ENCODE data around the gene ZNF655. TPM values are rescaled to one million over a fixed set of nuclear protein-coding genes. Genes with fewer than 3 reads are reported as not detected.

The ZNF655 gene, protein sequence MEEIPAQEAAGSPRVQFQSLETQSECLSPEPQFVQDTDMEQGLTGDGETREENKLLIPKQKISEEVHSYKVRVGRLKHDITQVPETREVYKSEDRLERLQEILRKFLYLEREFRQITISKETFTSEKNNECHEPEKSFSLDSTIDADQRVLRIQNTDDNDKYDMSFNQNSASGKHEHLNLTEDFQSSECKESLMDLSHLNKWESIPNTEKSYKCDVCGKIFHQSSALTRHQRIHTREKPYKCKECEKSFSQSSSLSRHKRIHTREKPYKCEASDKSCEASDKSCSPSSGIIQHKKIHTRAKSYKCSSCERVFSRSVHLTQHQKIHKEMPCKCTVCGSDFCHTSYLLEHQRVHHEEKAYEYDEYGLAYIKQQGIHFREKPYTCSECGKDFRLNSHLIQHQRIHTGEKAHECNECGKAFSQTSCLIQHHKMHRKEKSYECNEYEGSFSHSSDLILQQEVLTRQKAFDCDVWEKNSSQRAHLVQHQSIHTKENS
- total RNA-seq: 100 to 1,000 TPM in 2 of 4 donors, 10 to 100 TPM in 2; 37.1 to 142 (median 99.9) TPM

DNA sequence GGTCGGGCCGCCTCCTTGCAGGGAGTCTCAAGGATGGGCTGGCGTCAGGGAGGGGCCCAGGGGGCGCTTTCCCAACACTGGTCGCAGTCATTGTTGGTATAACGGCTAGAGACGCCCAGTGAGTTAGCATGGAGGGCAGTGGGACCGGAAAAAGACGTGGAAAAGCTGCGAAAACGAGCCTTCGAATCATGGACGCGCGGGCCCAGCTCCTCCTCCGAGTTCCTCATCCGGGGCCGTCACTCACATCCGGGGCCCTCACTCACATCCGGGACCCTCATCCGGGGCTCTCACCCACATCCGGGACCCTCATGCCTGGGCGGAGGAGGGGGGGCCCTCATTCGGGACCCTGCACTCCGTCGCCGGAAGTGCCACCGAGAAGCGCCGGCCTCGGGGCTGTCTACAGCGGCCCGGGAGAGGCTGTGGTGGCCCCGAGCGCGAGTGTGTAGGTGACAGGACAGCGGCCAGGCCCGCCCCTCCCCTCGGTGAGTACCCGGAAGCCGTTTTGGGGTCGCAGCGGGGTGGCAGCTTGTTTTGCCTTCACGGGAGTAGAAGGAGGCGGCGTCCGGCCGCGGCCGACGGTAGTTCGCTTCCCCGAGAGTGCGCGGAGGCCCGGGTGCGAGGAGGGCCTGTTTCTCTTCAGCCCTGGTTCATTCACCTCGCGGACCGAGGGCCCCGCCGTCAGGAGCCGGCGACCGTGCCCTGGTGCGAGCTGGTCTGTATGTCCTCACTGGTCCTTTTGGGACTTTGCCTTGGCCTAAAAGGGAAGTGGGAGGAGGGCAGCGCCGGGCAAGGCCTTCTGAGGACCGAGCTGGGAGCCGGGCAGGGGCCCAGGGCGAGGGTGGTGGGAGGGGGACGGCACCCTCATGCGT lies at the start of gene ZNF655:
ZNF655 (plus strand) TSS at position 337 of the 869 bp plus-strand sequence. CDS start 1,918 bp downstream, outside the sequence.
- Histone ChIP-seq H3K27me3 (no peaks in the 10 kb centered on the region), H3K4me3 (peak within 1 kb of the TSS; percentile 88 to 95), H3K9me3 (no peaks in the 10 kb centered on the region), H3K36me3 (no peaks in the 10 kb centered on the region), H3K4me1 (peaks cover 5 to 9% of the 10 kb centered on the region in 2 donors), H3K27ac (peak within 1 kb of the TSS; percentile 94 to 95)
- intact Hi-C loops (cut with DNase I; ENCODE audit: low total_unique reads): no loop called here
- TF ChIP-seq POLR2A (IDR thresholded peaks at IDR 0.05): peak; percentile 40 to 72
- no peak for TF ChIP-seq CTCF (IDR thresholded peaks at IDR 0.05)
- peak; percentile 93 to 94 for DNase-seq

GRCh38 chr7:99514050-99514449 lies 44.4 kb upstream of the ZNF655 start:
- no peaks in the 10 kb centered on the region for H3K36me3 ChIP-seq
- DNase-seq: no peak

GRCh38 chr7:99521399-99521798 lies 37.0 kb upstream of the ZNF655 start:
- no peak overlapping the region for H3K4me3 ChIP-seq
- no peaks in the 10 kb centered on the region for H3K36me3 ChIP-seq
- TF ChIP-seq CTCF (IDR thresholded peaks at IDR 0.05): no peak
- TF ChIP-seq POLR2A (IDR thresholded peaks at IDR 0.05): no peak
- no peaks in the 10 kb centered on the region for H3K9me3 ChIP-seq
- DNase-seq: no peak
- intact Hi-C loops (cut with DNase I; ENCODE audit: low total_unique reads): no loop called here
- H3K27me3 ChIP-seq: no peaks in the 10 kb centered on the region
- no peak overlapping the region for H3K27ac ChIP-seq
- no peaks in the 10 kb centered on the region for H3K4me1 ChIP-seq

More at GRCh38 chr7:99514050-99514449, 44.4 kb upstream of the ZNF655 start:
- intact Hi-C loops (cut with DNase I; ENCODE audit: low total_unique reads): no loop called here
- Histone ChIP-seq H3K4me3 (no peak overlapping the region), H3K9me3 (no peaks in the 10 kb centered on the region), H3K27ac (no peak overlapping the region), H3K27me3 (no peaks in the 10 kb centered on the region), H3K4me1 (no peaks in the 10 kb centered on the region)
- TF ChIP-seq POLR2A (IDR thresholded peaks at IDR 0.05): no peak
- no peak for TF ChIP-seq CTCF (IDR thresholded peaks at IDR 0.05)

DNA sequence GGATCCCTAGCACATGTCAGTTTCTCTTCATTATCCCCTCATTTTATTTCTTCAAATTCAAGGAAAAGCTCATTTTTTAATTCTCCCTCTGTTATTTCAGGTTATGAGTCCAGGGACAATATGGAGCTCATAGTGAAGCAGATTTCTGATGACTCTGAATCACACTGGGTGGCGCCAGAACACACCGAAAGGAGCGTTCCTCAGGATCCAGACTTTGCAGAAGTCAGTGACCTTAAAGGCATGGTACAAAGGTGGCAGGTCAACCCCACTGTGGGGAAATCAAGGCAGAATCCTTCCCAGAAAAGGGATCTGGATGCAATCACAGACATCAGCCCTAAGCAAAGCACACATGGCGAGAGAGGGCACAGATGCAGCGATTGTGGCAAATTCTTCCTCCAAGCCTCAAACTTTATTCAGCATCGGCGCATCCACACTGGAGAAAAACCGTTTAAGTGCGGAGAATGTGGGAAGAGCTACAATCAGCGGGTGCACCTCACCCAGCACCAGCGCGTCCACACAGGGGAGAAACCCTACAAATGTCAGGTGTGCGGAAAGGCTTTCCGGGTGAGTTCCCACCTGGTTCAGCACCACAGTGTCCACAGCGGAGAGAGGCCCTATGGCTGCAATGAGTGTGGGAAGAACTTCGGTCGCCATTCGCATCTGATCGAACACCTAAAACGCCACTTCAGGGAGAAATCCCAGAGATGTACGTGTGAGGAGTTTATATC lies 32.6 kb upstream of the ZNF655 start:
- H3K27ac ChIP-seq: no peak overlapping the region
- no peaks in the 10 kb centered on the region for H3K27me3 ChIP-seq
- H3K4me1 ChIP-seq: no peaks in the 10 kb centered on the region
- no peak overlapping the region for H3K4me3 ChIP-seq
- peaks cover 0 to 8% of the 10 kb centered on the region in 2 donors for H3K9me3 ChIP-seq
- DNase-seq: no peak
- intact Hi-C loops (cut with DNase I; ENCODE audit: low total_unique reads): no loop called here
- H3K36me3 ChIP-seq: peaks cover 0 to 4% of the 10 kb centered on the region in 2 donors
- TF ChIP-seq POLR2A (IDR thresholded peaks at IDR 0.05) (no peak), CTCF (IDR thresholded peaks at IDR 0.05) (no peak)

Data from uterus (tissue), 4 donors.